Measurements from ENCODE around the gene CDH16.

CDH16 gene

DNA sequence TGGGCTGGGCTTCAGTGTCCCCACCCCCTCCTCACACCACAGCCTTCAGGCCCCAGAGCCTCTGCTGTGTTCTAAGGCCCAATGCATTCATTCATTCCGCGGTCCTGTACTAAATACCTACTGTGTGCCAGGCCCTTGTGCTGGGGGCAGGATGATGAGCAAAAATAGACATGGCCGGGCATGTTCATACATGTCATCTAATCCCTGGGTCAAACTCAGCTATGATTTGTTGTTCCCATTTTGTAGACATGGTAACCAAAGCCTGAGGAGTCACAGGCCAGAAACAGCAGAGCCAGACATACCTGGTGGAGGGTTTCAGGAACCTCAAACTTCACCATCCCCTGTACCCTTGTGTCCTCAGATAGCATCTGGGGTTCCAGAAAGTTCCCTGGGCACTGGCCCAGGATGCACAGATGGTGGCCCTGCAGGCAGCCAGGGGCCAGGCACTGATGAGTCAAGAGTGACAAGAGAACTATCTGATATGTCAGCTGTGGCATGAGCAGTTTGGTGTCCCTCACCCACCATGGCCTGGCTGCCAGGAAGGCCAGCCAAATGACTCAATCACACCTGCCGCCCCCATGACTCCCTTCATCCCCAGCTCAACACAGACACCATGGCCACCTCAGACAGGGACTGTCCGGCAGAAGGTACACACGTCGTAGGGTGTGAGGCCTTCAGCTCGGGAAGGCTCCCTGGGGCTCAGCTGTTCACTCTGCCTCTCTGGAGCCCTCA is 9.4 kb upstream of the CDH16 start:
- DNase-seq (ENCODE audit: low spot score), result peak; percentile 24

DNA sequence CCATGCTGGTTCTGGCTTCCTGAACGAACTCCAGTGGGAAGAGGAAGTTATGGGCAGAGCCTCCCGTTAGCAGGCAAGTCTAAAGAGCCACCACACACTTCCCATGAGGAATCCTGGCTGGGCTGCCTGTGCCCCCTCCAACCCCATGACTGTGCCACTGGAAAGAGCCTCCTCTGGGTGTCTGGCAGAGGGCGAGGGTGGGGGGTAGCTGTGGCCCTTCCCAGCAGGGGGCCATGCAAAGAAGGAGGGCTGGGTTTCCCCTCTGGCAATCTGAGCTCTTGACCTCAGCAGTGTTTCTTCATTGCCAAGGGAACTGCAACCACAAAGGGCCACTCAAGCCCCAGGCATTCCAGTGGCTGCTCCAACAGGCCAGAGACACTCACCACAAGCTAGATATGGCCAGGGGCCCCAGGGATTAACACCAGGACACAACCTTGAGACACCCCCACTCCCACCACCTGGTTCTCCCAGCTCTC is 8.3 kb upstream of the CDH16 start:
- DNase-seq (ENCODE audit: low spot score), result peak; percentile 46

DNA sequence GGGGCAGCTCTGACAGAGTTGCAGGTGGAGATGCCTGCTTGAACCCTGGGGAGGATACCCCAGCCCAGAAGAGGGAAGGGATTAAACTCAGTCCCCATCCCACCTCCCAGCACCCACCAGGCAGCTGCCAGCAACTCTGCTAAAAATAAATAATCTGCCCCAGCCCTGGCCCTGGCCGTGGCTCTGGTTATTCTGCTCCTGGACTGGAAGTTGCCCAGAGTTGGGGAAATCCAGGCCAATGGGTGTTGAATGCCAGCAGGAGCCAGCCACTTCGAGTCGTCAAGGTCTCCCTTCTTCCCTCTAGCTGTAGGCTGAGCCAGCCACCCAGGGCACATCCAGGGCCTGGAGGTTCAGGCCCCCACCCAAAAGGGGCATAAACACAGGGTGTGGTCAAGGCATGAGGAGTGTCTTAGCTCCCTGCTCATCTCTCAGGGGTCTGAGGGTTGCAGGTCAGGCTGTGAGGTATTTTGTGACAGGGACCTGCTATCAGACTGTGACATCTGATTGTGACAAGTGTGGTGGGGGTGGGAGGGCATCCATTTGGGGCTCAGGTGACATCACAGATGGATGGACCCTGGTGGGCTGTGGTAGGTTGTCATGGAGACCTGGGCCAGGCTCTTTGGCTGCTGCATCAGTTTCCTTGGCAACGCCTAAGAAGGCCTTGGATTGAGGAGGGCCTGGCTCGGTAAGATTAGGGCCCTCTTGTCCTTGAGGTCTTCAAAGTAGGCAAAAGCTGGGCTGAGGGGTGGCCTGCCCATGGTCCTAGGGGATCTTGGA is 7.7 kb upstream of the CDH16 start:
- no peak for DNase-seq (ENCODE audit: low spot score)

DNA sequence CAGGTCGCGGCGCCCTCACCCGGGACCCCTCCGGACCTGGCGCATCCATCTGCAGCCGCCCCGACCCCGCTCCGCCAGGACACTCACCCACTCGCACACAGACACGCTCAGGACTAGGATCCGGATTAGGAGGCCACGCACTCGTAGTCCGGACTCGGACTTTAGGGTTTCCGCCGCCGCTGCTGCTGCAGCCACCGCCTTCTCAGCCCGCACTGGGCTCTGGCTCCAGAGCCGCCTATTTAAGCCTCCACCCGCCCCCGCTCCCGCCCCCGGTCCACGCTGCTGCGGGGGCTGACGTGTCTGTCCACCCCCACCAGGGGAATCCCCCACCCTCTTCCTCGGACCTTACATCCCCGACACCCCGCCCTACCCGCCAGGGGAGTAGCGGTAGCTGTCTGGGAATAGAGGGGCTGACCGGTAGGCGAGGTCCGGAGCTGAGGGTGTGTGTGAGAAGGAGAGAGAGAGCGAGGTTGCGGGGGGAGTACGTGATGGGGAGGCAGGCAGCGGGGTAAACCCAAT is 6.7 kb upstream of the CDH16 start, which contains the start of gene RRAD:
Gene RRAD (minus strand): TSS at position 214 of the 519 bp plus-strand sequence. CDS start 356 bp downstream, outside the sequence.
- no peak for DNase-seq (ENCODE audit: low spot score)

DNA sequence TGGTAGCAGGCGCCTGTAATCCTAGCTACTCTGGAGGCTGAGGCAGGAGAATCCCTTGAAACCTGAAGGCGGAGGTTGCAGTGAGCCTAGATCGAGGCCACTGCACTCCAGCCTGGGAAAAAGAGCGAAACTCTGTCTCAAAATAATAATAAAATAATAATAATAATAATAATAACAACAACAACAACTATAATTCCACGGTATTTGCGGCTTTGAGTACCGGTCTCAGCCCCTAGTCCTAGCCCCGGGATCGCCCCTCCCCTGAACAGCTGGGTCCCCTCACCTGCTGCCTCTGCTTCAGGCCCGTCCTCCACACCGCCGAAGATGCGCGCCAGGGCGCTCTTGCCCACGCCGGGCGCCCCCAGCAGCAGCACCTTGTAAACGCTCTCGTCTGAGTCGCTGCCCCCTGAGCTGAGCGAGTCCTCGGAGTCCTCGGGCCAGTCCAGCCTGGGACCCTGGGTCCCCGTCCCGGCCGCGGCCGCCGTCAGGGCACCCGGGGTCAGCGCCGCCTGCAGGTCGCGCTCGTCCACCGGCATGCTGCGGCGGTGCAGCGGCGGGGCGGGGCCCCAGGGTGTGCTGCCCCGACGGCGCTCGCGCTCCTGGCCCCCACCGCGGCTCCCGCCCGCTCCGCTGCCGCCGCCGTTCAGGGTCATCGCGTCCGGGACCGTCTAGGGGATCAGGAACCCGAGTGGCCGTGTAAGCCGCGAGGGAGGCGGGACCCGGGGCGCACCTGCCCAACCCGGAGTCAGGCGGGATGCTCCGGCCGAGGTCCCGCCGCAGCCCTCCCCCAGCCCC is 6.0 kb upstream of the CDH16 start:
- DNase-seq (ENCODE audit: low spot score), result no peak

DNA sequence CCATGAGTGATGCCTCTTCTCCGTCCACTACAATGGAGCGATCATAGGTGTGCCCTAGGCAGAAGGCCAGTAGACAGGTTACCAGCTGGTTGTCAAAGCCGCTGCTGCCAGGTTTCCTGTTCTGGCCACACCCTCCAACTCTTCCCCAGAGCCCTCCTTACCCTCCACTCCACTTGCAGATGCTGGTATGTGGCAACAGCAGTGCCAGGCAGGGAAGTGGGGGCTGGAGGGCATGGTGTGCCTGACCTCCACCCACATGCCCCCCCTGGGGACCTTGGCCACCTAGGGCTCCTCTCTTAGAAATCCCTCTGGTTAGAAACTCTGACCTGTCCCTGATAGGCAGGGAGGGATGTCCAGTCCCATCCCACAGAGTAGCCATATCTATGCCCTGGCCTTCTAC is 5.2 kb upstream of the CDH16 start:
- DNase-seq (ENCODE audit: low spot score), result no peak

DNA sequence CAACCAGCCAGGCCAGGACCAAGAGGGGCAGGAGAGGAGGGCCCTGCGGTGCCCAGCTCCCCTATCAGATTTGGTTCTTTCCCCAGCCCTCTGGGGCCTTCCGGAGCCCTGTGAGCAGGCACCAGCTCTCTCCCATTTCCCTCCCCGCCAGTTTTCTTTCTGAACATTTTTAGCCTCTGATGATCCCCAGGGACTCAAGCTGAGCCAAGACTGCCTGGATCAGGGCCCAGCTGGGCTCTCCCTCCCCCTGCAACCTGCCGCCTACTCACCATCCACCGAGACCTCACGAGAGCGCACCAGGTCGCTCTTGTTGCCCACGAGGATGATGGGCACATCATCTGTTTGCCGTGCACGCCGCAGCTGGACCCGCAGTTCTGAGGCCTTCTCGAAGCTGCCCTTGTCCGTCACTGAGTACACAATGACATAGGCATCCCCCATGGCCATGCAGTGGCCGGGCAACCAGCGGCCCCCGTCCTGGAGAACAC is 4.6 kb upstream of the CDH16 start:
- no peak for DNase-seq (ENCODE audit: low spot score)

DNA sequence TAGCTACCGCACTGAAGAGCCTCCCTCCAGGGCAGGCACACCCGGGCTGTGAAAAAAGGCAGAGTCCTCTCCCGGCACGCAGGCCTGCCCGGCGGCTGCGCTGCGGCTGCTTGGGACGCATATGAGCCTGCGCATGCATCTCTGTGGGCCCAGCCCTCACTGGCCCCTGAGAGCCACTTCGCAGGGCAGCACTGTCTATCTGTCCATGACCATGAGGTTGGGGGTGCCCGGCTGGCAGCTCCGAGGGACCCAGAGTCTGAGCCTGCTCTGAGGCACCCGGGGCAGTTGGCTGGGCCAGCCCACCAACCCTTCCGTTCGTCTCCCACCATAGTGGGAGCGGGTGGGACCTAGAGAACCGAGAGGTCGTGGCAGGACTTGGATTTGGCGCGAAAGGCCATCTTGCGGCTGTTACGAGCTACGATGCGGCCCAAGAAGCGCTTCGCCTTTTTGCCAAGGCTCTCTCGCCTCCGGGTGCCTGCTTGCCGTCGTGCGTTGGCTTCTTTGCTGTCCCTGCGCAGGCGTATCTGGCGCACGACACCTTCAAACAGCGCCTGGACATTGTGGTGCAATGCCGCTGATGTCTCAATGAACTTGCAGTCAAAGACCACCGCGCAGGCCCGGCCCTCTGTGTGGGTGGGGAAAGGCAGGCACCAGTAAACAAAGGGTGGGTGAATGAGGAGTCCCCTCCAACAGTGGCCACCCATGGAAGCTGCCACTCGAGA is 3.2 kb upstream of the CDH16 start:
- no peak for DNase-seq (ENCODE audit: low spot score)

DNA sequence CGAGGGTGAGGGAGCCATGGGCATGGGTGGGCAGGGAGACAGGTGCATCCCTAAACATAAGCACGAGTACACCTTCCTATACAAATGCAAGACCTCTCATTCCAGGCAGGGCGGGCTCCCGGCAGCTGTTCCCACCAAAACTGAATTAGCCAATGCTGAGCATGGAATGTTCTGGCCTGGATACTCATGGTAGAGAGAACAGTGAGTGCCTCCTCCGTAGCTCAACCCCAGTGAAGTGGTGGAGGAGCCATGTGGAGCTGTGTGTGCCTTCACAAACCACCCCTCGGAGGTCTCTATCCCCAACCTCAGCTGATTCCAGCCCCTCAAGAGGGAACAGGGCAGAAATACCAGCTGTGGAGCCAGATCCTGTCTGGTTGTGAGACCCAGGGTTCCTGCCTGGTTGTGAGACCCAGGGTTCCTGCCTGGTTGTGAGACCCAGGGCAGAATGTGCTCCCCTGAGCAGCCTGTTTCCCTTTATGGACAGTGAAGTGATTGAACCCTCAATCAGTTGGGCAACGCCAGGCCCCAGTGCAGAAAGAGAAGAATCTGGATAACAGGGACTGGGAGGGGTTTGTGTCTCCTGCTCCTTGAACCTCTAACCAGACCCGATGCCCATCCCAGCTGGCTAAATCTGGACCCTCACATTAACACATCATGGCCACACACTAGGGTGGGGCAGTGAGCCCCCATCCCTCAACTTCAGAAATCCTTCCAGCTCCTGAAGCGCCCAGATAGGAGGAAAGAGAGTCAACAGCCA is 2.4 kb upstream of the CDH16 start:
- no peak for DNase-seq (ENCODE audit: low spot score)

DNA sequence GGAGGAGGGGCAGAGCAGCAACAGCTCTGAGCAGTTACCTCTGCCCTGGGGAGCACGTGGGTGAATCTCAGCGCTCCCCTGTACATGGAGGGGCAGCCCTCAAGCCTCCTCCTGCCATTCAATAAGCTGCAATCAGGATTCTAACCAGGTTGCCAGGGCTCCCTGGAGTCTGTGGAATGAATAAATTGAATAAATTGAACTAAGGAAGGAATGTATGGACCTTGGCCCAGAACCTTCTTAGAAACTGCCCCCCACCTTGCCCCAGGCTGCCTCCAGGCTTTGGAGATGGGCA is 1.6 kb upstream of the CDH16 start:
- DNase-seq (ENCODE audit: low spot score), result no peak

DNA sequence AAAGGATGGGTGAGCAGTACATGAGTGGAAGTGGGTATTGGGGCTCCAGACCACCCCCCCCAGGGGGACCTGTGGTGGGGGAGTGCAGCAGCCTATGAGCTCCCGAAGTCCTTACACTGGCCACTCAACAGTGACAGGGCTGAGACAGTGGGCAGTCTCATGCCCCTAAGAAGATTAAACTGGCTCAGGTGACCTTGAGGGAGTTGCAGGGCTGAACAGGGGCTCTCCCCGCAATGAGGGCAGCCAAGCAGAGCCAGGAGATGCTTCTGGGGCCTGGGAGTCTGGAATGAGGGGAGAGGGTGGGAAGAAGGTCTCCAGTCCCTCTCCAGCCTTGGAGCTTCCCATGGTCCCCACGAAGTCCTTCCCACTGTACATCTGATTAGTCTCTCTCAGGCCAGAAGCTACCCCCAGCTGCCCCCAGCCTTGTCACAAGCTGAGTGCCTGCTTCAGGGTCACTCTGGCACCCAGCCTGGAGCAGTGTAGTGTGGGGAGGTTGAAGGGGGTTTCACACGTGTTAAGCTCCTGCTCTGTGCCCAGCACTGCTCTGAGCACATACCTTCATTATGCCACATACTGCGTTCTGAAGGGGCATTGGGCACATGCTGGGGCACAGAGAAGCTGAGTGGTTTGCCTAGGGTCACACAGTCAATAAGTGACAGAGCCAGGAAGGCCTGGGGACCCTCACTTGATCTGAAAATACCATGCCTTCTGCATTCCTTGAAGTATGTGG is 1.0 kb upstream of the CDH16 start:
- no peak for DNase-seq (ENCODE audit: low spot score)

DNA sequence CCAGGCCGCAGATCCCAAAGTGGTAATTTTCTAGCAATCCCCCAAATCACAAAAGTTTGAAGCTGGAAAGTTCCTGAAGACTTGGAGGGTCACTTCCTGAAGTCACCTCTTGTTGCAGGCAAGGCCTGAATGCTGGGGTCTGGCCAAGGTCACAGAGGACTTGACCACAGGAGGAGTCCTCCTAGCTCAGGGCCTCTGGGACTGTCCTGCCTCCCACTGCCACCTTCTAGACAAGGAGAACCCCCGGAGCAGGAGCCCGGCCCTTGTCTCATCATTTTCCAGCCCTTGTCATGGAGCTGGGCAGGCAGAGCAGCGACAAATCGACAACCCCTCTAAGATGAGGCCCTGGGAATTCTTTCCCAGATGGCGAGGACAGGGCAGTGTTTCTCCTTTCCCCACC is 330 bp downstream of the CDH16 start:
- no peak for DNase-seq (ENCODE audit: low spot score)

DNA sequence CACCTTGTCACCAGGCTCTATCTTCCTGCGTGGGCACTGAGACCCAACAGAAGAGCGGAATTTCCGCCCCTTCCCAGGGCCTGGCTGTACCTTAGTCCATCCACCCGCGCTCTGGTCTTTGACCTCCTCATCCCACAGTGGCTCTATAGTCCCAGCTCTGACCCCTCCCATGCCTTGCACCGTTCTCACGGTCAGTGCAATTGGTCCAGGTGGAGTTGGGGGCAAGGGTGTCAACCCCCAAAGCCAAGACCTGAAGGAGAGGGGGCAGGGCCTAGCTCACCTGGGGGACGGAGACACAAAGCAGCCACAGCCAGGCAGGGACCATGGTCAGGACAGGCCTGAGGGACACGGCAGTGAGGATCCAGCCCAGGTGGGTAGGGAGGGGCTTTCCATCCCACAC is 944 bp downstream of the CDH16 start:
- DNase-seq (ENCODE audit: low spot score), result no peak

DNA sequence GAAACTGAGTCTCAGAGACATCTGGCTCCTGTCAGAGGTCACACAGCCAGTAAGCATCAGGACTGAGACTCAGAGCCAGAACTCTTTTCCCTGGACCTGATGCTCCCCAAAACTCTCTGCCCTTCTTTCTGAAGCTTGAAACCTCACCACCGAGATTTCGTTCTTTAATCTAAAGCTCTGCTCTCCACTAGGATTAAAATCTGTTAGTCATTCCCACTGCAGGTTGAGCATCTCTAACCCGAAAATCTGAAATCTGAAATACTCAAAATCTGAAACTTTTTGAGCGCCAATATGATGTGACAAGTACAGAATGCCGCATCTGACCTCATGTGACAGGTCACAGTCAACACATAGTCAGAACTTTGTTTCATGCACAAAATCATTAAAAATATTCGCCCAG is 2.2 kb downstream of the CDH16 start:
- DNase-seq (ENCODE audit: low spot score), result no peak

DNA sequence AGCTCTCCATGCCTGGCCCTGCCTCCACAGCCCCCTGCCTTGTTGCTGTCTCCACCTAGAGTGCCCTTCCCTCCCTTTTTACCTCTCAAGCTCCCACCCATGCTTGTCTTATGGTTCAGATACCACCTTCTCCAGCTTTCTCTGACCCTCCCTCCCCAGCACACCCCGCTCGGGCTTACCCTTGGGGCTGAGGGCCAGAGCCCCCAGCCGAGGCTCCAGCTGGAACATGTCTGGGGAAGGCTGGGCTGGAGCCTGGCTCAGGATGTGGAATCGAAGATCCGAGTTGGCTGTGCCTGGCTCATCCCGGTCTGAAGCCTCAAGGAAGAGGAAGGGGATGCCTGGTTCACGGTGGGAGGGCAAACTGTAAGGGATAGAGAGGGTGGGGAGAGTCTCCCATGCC is 3.6 kb downstream of the CDH16 start:
- DNase-seq (ENCODE audit: low spot score), result no peak

DNA sequence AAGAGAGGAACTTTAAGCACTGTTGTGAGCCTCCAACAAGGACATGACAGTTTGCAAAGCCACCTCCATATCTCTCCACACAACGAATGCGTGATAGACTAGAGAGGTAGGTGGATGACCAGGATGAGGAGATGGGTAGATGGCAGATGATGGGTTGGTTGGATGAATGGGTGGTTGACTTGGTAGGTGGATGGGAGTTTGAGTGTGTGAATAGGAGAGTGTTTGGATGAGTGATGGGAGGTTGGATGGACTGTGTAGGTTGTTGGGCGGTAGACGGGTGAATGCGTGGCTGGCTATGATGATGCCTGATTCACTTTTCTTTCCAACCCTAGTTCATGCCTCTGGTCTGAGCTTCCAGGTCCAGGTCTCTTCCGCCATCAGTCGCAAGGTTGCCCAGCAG is 4.1 kb downstream of the CDH16 start:
- DNase-seq (ENCODE audit: low spot score), result no peak

DNA sequence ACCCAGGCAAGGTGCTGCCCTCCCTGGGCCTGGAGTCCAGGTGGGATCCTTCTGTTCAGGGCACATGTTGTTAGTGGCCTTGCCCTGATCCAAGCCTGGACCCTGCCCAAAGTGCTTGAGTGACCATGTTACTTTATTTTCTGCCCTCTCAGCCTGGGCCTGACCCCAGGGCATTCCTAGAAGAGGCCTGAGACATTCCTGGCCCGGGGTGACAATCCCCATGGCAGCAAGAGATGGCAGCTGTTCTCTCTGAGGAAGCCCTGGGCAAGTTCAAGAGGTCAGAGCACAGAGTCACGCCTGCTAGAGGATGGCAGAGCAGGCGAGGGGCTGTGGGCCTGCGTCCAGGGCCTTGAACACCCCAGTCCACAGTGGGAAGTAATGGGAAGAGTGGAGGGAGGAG is 5.0 kb downstream of the CDH16 start:
- DNase-seq (ENCODE audit: low spot score), result no peak

DNA sequence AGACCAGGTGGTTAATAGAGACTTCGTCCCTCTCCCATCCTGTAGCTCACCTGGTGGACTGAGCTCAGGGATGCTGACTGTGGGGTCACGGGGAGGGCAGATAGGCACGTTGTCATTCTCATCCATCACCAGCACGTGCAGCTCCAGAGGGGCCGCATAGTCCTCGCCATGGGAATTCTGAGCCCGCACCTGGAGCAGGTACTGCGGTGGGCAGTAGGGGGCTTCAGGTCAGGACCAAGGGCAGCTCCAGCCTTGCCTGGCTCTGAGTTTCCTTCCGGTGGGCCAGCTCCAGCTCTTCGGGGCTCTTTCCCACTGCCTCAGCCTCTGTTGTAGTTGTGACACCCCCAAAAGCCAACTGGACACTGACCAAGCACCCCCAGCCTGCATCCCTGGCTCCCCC is 5.6 kb downstream of the CDH16 start:
- no peak for DNase-seq (ENCODE audit: low spot score)

DNA sequence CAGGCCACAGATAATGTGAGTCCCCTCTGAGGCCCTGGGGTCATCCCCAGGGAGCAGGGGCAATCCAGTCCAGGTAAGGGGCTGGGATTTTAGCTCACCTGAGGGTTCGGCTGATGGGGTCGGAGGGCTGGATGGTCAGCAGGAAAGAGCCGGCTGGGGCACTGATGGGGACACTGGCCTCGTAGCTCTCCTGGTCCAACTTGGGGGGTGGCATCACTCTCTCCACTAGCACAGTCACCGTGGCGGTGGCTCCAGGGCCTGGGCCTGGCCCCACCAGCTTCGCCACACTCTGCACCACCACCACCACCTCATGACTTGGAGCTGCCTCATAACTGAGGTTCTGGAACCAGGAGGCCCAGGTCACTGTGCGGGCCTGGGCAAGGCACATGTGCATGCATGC is 6.9 kb downstream of the CDH16 start:
- DNase-seq (ENCODE audit: low spot score), result no peak

DNA sequence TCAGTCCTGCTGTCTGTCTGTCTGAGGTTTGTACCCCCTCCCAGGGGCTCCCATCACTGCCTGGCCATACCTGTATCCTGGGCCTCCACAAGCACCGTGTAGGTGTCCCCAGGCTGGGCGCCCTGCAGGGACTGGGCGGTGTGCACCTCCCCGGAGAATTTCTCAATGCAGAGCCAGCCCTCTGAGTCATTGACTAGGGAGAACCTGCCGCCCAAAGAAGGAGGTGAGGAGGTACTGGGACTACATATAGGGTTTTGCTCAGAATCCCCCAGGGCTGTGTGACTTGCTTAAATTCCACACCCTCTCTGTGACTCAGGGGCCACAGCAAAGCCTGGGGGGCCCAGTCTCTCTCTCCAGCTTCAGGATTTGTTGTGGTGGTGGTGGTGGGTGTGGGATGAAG is 7.6 kb downstream of the CDH16 start:
- no peak for DNase-seq (ENCODE audit: low spot score)

All from SW480 (cell line).